NT2/D1 (cell line): ENCODE measurements around the gene ERMARD.

Experiments
- YY1 ChIP-seq: IDR thresholded peaks from 2 replicates; pipeline ENCODE4 v1.6.1; 2011; ENCODE audit not compliant: insufficient read length, insufficient read depth
- ZNF274 ChIP-seq: IDR thresholded peaks from 2 replicates; pipeline ENCODE4 v1.6.1; 2011; ENCODE audit warnings: mild to moderate bottlenecking, low read depth, low read length

GRCh38 chr6:169780571-169781091, 29.2 kb downstream of the ERMARD start:
- TF ChIP-seq YY1 = no peak
- TF ChIP-seq ZNF274 = no peak
